ENCODE data around the gene ZNF467. TPM values are rescaled to one million over a fixed set of nuclear protein-coding genes. Genes with fewer than 3 reads are reported as not detected.
A peak's percentile ranks its signal among the peaks of the same experiment; 100 is the strongest.

The ZNF467 gene
- total and polyA plus RNA-seq, 4 experiments from 2014 or later, result 1.2 to 3.9 (median 2.5) TPM

DNA sequence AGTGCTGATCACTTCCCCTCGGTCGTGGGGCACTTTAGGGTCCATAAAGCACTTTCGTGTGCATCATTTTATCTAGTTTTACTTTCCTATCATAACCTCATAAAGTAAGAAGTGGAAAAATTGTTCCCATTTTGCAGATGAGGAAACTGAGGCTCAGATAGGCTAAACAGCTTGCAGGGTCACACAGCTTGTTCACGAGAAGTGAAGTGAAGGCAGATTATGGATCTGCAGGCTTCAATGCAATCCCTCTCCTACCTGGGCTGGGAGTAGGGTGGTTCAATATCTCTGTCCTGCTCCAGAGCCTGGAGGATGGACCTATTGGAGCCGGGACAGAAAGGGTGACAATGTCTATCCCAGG is 10.8 kb upstream of the ZNF467 start:
- no peak overlapping the region for H3K27ac Mint-ChIP-seq
- H3K4me1 Mint-ChIP-seq, result peaks cover 0 to 12% (median 2%) of the 10 kb centered on the region in 4 donors
- H3K36me3 ChIP-seq (ENCODE audit: insufficient read depth, low read length), result no peaks in the 10 kb centered on the region
- no peaks in the 10 kb centered on the region for H3K4me1 ChIP-seq (ENCODE audit: insufficient read depth, low read length)
- no peak overlapping the region for H3K4me3 Mint-ChIP-seq
- intact Hi-C loops (cut with micrococcal nuclease), result no loop called here
- peaks cover 0 to 1% of the 10 kb centered on the region in 2 donors for H3K27me3 Mint-ChIP-seq
- H3K36me3 Mint-ChIP-seq, result no peaks in the 10 kb centered on the region
- ChIA-PET POLR2A (ENCODE audit: partially characterized antibody) (no interaction called here), CTCF (ENCODE audit: partially characterized antibody) (no interaction called here)
- no peaks in the 10 kb centered on the region for H3K9me3 Mint-ChIP-seq
- no peaks in the 10 kb centered on the region for H3K27me3 ChIP-seq (ENCODE audit: insufficient read depth, low read length)
- no peak overlapping the region for H3K27ac ChIP-seq (ENCODE audit: low read depth, low read length)
- DNase-seq, result no peak
- H3K4me3 ChIP-seq (ENCODE audit: low read length in 2 of 2), result no peak overlapping the region
- no peaks in the 10 kb centered on the region for H3K9me3 ChIP-seq (ENCODE audit: control insufficient read depth in 1 of 2, low read length in 2 of 2)

DNA sequence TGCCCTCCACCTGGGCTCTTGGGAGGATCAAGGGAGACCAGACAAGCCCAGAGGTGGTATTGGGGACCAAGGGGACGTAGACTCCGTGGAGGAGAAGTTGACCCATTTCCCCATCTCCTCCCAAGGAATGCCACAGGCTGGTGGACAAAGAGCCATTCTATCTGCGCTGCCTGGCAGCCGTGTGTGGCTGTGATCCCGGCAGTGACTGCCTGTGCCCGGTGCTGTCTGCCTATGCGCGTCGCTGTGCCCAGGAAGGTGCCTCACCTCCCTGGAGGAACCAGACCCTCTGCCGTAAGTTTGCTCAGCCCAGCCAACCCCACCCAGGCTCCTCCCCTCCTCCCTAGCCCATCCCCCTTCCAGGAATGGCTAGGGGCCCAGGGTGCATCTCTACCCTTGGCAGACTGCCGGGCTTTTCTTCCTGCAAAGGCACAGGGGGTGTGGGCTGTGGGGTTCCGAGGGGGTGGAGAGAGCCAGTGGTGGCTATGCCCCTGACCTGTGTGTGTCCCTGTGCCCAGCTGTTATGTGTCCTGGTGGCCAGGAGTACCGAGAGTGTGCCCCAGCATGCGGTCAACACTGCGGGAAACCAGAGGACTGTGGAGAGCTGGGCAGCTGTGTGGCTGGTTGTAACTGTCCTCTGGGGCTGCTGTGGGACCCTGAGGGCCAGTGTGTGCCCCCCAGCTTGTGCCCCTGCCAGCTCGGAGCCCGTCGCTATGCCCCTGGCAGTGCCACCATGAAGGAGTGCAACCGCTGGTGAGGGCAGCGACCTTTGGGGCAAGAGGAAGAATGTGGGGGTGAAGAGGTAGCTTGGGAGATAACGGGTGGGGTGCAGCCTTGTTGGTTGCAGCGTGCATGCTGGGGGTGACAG is 10.2 kb upstream of the ZNF467 start:
- Histone ChIP-seq H3K9me3 (ENCODE audit: control insufficient read depth in 1 of 2, low read length in 2 of 2) (no peaks in the 10 kb centered on the region), H3K27ac (ENCODE audit: low read depth, low read length) (no peak overlapping the region), H3K27me3 (ENCODE audit: insufficient read depth, low read length) (no peaks in the 10 kb centered on the region), H3K4me1 (ENCODE audit: insufficient read depth, low read length) (no peaks in the 10 kb centered on the region), H3K36me3 (ENCODE audit: insufficient read depth, low read length) (no peaks in the 10 kb centered on the region), H3K4me3 (ENCODE audit: low read length in 2 of 2) (no peak overlapping the region)
- no peaks in the 10 kb centered on the region for H3K36me3 Mint-ChIP-seq
- no peaks in the 10 kb centered on the region for H3K9me3 Mint-ChIP-seq
- H3K4me3 Mint-ChIP-seq, result no peak overlapping the region
- H3K4me1 Mint-ChIP-seq, result peaks cover 0 to 10% (median 2%) of the 10 kb centered on the region in 4 donors
- POLR2A ChIA-PET (ENCODE audit: partially characterized antibody), result no interaction called here
- CTCF ChIA-PET (ENCODE audit: partially characterized antibody), result no interaction called here
- intact Hi-C loops (cut with micrococcal nuclease), result no loop called here
- no peak for DNase-seq
- no peak overlapping the region for H3K27ac Mint-ChIP-seq
- H3K27me3 Mint-ChIP-seq, result no peaks in the 10 kb centered on the region

DNA sequence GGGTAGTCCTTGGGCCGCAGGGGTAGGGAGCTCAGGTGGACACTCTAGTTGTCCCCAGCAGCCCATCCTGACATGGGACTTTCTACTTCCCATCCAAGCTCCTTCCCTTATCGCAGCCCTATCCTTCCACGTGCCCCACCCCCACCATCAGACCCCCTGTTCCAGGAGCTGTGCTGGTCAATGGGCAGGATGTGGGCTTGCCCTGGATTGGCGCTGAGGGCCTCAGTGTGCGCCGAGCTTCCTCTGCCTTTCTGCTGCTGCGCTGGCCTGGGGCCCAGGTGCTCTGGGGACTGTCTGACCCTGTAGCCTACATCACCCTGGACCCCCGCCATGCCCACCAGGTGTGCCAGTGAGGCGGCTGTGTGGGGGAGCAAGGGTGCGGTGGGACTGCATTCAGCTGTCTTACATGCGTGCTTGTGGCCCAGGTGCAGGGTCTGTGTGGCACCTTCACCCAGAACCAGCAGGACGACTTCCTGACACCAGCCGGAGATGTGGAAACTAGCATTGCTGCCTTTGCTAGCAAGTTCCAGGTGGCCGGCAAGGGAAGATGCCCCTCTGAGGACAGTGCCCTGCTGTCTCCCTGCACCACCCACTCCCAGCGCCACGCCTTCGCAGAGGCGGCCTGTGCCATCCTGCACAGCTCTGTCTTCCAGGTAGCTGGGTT is 9.4 kb upstream of the ZNF467 start:
- H3K27me3 Mint-ChIP-seq, result no peaks in the 10 kb centered on the region
- H3K9me3 Mint-ChIP-seq, result no peaks in the 10 kb centered on the region
- no peaks in the 10 kb centered on the region for H3K27me3 ChIP-seq (ENCODE audit: insufficient read depth, low read length)
- no peaks in the 10 kb centered on the region for H3K36me3 Mint-ChIP-seq
- H3K9me3 ChIP-seq (ENCODE audit: control insufficient read depth in 1 of 2, low read length in 2 of 2), result no peaks in the 10 kb centered on the region
- no peak for DNase-seq
- POLR2A ChIA-PET (ENCODE audit: partially characterized antibody), result no interaction called here
- H3K27ac Mint-ChIP-seq, result no peak overlapping the region
- no peak overlapping the region for H3K4me3 ChIP-seq (ENCODE audit: low read length in 2 of 2)
- CTCF ChIA-PET (ENCODE audit: partially characterized antibody), result interaction anchor here (0.9 kb wide), 1 partner anchor 17 kb away, joined by 4 read pairs; no protein-coding TSS in a partner anchor
- intact Hi-C loops (cut with micrococcal nuclease), result no loop called here
- peaks cover 0 to 3% (median 1%) of the 10 kb centered on the region in 4 donors for H3K4me1 Mint-ChIP-seq
- no peaks in the 10 kb centered on the region for H3K36me3 ChIP-seq (ENCODE audit: insufficient read depth, low read length)
- H3K27ac ChIP-seq (ENCODE audit: low read depth, low read length), result no peak overlapping the region
- no peaks in the 10 kb centered on the region for H3K4me1 ChIP-seq (ENCODE audit: insufficient read depth, low read length)
- H3K4me3 Mint-ChIP-seq, result no peak overlapping the region

DNA sequence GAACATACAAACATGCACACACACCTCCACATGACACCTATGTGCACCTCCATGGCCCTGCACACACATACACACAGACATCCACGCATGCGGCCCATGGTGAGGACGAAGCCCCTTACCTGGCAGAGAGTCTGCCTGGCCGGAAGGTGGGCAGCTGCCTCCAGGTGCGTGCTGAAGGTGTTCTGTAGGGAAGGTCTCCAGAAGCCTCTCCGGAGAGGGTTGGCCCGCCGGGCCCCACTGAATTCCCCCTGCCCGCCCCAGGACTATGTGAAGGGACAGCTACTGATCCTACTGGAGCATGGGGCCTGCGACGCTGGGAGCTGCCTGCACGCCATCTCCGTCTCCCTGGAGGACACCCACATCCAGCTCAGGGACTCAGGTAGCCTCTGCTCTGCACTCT is 8.5 kb upstream of the ZNF467 start:
- intact Hi-C loops (cut with micrococcal nuclease), result no loop called here
- ChIA-PET POLR2A (ENCODE audit: partially characterized antibody) (no interaction called here), CTCF (ENCODE audit: partially characterized antibody) (no interaction called here)
- Histone ChIP-seq H3K4me1 (ENCODE audit: insufficient read depth, low read length) (peaks cover under 1% of the 10 kb centered on the region), H3K27me3 (ENCODE audit: insufficient read depth, low read length) (no peaks in the 10 kb centered on the region), H3K9me3 (ENCODE audit: control insufficient read depth in 1 of 2, low read length in 2 of 2) (no peaks in the 10 kb centered on the region), H3K4me3 (ENCODE audit: low read length in 2 of 2) (no peak overlapping the region), H3K36me3 (ENCODE audit: insufficient read depth, low read length) (no peaks in the 10 kb centered on the region), H3K27ac (ENCODE audit: low read depth, low read length) (no peak overlapping the region)
- H3K27me3 Mint-ChIP-seq, result no peaks in the 10 kb centered on the region
- H3K9me3 Mint-ChIP-seq, result no peaks in the 10 kb centered on the region
- no peak overlapping the region for H3K27ac Mint-ChIP-seq
- no peak overlapping the region for H3K4me3 Mint-ChIP-seq
- no peak for DNase-seq
- peaks cover 0 to 3% (median 0%) of the 10 kb centered on the region in 4 donors for H3K4me1 Mint-ChIP-seq
- no peaks in the 10 kb centered on the region for H3K36me3 Mint-ChIP-seq

DNA sequence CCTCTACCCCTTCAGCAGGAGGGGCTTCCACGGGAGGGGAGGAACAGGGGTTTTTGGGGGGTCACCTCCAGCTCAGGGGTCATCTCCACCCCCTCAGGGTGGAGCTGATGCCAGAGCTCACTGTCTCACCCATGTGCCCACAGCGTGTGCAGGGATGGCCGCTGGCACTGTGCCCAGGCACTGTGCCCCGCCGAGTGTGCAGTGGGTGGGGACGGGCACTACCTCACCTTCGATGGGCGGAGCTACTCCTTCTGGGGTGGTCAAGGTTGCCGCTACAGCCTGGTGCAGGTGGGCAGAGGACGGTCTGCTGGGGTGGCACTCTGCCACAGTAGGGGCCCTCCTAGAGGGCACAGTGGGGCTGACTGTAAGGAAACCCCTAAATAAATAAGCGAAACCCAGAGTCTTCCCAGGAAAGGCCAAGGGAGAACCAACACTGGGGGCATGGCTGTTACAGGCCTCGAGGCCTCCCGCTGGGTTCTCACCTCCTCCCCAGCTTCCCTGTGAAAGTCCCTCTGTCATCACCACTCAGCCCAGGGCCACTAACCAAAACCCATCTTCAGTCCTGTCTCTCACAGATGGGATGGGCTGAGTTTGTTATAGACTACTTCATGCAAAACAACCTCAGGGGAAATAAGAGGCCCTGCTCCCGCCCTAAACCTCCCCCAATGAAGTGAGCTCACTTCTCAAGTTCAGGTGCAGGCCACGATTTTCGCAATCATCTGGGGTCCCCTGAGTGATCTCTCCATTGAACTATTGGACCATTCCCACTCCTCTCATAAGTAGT is 7.4 kb upstream of the ZNF467 start:
- Histone ChIP-seq H3K27ac (ENCODE audit: low read depth, low read length) (no peak overlapping the region), H3K4me1 (ENCODE audit: insufficient read depth, low read length) (peaks cover 4% of the 10 kb centered on the region), H3K36me3 (ENCODE audit: insufficient read depth, low read length) (no peaks in the 10 kb centered on the region), H3K9me3 (ENCODE audit: control insufficient read depth in 1 of 2, low read length in 2 of 2) (no peaks in the 10 kb centered on the region), H3K27me3 (ENCODE audit: insufficient read depth, low read length) (no peaks in the 10 kb centered on the region), H3K4me3 (ENCODE audit: low read length in 2 of 2) (no peak overlapping the region)
- no peaks in the 10 kb centered on the region for H3K9me3 Mint-ChIP-seq
- DNase-seq, result no peak
- H3K4me3 Mint-ChIP-seq, result no peak overlapping the region
- no peaks in the 10 kb centered on the region for H3K27me3 Mint-ChIP-seq
- ChIA-PET POLR2A (ENCODE audit: partially characterized antibody) (no interaction called here), CTCF (ENCODE audit: partially characterized antibody) (no interaction called here)
- intact Hi-C loops (cut with micrococcal nuclease), result no loop called here
- H3K36me3 Mint-ChIP-seq, result no peaks in the 10 kb centered on the region
- peak overlapping the region in 2 of 7 donors; percentile 3 to 57 for H3K27ac Mint-ChIP-seq
- peaks cover 0 to 6% (median 3%) of the 10 kb centered on the region in 4 donors for H3K4me1 Mint-ChIP-seq

DNA sequence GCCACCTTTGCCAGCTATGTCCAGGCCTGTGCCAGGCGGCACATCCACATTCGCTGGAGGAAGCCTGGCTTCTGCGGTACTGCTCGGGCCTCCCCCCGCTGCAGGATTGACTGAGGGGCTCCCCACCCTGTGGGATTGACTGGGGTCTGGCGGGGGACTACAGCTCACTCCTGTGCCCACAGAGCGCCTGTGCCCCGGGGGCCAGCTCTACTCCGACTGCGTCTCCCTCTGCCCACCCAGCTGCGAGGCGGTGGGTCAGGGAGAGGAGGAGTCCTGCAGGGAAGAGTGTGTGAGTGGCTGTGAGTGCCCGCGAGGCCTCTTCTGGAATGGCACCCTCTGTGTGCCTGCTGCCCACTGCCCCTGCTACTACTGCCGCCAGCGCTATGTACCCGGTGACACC is 6.7 kb upstream of the ZNF467 start:
- H3K27ac Mint-ChIP-seq, result no peak overlapping the region
- no peaks in the 10 kb centered on the region for H3K36me3 Mint-ChIP-seq
- H3K4me1 Mint-ChIP-seq, result peaks cover 3 to 6% (median 4%) of the 10 kb centered on the region in 4 donors
- ChIA-PET POLR2A (ENCODE audit: partially characterized antibody) (no interaction called here), CTCF (ENCODE audit: partially characterized antibody) (no interaction called here)
- Histone ChIP-seq H3K9me3 (ENCODE audit: control insufficient read depth in 1 of 2, low read length in 2 of 2) (no peaks in the 10 kb centered on the region), H3K4me1 (ENCODE audit: insufficient read depth, low read length) (peaks cover 4% of the 10 kb centered on the region), H3K4me3 (ENCODE audit: low read length in 2 of 2) (no peak overlapping the region), H3K27me3 (ENCODE audit: insufficient read depth, low read length) (no peaks in the 10 kb centered on the region), H3K27ac (ENCODE audit: low read depth, low read length) (no peak overlapping the region), H3K36me3 (ENCODE audit: insufficient read depth, low read length) (no peaks in the 10 kb centered on the region)
- H3K4me3 Mint-ChIP-seq, result no peak overlapping the region
- H3K9me3 Mint-ChIP-seq, result no peaks in the 10 kb centered on the region
- intact Hi-C loops (cut with micrococcal nuclease), result no loop called here
- no peak for DNase-seq
- H3K27me3 Mint-ChIP-seq, result no peaks in the 10 kb centered on the region

DNA sequence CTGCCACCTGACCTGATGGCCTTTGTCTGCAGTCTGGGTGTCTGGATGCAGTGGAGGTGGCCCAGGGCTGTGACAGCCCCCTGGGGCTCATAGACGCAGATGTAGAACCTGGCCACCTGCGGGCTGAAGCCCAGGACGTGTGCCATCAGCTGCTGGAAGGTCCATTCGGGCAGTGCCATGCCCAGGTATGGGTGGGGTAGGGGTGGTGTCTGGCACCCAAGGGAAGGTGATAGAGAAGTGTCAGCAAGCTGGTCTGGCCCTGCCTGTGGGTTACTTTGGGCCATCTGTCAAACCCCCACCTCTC is 6.1 kb upstream of the ZNF467 start:
- no peak overlapping the region for H3K4me3 ChIP-seq (ENCODE audit: low read length in 2 of 2)
- H3K36me3 ChIP-seq (ENCODE audit: insufficient read depth, low read length), result no peaks in the 10 kb centered on the region
- ChIA-PET POLR2A (ENCODE audit: partially characterized antibody) (no interaction called here), CTCF (ENCODE audit: partially characterized antibody) (no interaction called here)
- no peaks in the 10 kb centered on the region for H3K27me3 ChIP-seq (ENCODE audit: insufficient read depth, low read length)
- no peaks in the 10 kb centered on the region for H3K36me3 Mint-ChIP-seq
- no peak overlapping the region for H3K27ac Mint-ChIP-seq
- H3K4me3 Mint-ChIP-seq, result no peak overlapping the region
- no peaks in the 10 kb centered on the region for H3K9me3 Mint-ChIP-seq
- peaks cover 4% of the 10 kb centered on the region for H3K4me1 ChIP-seq (ENCODE audit: insufficient read depth, low read length)
- no peaks in the 10 kb centered on the region for H3K9me3 ChIP-seq (ENCODE audit: control insufficient read depth in 1 of 2, low read length in 2 of 2)
- H3K4me1 Mint-ChIP-seq, result peaks cover 3 to 7% (median 4%) of the 10 kb centered on the region in 4 donors
- H3K27me3 Mint-ChIP-seq, result no peaks in the 10 kb centered on the region
- no peak overlapping the region for H3K27ac ChIP-seq (ENCODE audit: low read depth, low read length)
- intact Hi-C loops (cut with micrococcal nuclease), result no loop called here
- DNase-seq, result no peak
